GM12878 (cell line): ENCODE data around the gene ABCG1.

ENCODE experiments used
- RB1 ChIP-seq: fragments of 450-650 bp; formaldehyde crosslinking; IDR thresholded peaks from 2 replicates; pipeline ENCODE4 v1.6.1; 2017; ENCODE audit warnings: mild to moderate bottlenecking, borderline replicate concordance
- RBBP5 ChIP-seq: fragments of 200-600 bp; sonication (generic); conservative IDR thresholded peaks from 2 replicates; pipeline ENCODE4 v1.6.1; 2016
- TAF1 ChIP-seq: IDR thresholded peaks from 2 replicates; pipeline ENCODE4 v1.6.1; 2011; ENCODE audit warnings: mild to moderate bottlenecking, low read depth, low read length, borderline replicate concordance
- TARDBP ChIP-seq: IDR thresholded peaks from 2 replicates; pipeline ENCODE4 v1.6.1; 2016; ENCODE audit warnings: borderline replicate concordance
- USF2 ChIP-seq: IDR thresholded peaks from 2 replicates; pipeline ENCODE4 v1.6.1; 2011; ENCODE audit warnings: low read depth, low read length, improper control_type of control experiment, borderline replicate concordance
- ZBTB33 ChIP-seq: fragments of 450-650 bp; IDR thresholded peaks from 2 replicates; pipeline ENCODE4 v1.6.1; 2017; ENCODE audit warnings: mild to moderate bottlenecking
- TF ChIP-seq, protein P1 (sequence below), 3 experiments: IDR thresholded peaks in 2 of 3; conservative IDR thresholded peaks in 1 of 3; 2 replicates each; pipeline ENCODE4 v1.5.1; 2011; ENCODE audit warnings: low read depth in 3 of 3, low read length in 3 of 3, mild to moderate bottlenecking in 3 of 3, control low read depth in 2 of 3, moderate library complexity in 2 of 3, inconsistent platforms in 1 of 3, mixed read lengths in 1 of 3; ENCODE audit not compliant: control insufficient read depth in 2 of 3, insufficient read depth in 1 of 3; ENCODE audit errors: extremely low read depth in 1 of 3

DNA sequence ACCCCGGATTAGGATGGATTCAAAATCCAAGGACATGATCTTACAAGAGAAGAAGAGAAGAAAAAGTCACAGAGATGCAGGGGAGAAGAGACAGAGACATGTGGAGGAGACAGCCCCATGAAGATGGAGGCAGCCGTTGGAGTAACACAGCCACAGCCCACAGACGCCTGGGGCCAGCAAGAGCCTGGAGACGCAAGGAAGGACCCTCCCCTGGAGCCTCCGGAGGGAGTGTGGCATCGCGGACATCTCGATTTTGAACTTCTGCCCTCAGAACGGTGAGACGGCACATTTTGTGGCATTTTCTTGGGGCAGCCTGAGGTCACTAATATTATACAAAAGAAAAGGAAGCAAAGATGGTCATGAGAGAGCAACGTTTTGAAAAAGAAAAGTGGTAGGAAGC lies 28.8 kb downstream of the ABCG1 start:
- TF ChIP-seq TARDBP (no peak), RB1 (no peak), TAF1 (no peak), ZBTB33 (no peak), RBBP5 (no peak), USF2 (no peak)
- TF ChIP-seq, protein P1, sequence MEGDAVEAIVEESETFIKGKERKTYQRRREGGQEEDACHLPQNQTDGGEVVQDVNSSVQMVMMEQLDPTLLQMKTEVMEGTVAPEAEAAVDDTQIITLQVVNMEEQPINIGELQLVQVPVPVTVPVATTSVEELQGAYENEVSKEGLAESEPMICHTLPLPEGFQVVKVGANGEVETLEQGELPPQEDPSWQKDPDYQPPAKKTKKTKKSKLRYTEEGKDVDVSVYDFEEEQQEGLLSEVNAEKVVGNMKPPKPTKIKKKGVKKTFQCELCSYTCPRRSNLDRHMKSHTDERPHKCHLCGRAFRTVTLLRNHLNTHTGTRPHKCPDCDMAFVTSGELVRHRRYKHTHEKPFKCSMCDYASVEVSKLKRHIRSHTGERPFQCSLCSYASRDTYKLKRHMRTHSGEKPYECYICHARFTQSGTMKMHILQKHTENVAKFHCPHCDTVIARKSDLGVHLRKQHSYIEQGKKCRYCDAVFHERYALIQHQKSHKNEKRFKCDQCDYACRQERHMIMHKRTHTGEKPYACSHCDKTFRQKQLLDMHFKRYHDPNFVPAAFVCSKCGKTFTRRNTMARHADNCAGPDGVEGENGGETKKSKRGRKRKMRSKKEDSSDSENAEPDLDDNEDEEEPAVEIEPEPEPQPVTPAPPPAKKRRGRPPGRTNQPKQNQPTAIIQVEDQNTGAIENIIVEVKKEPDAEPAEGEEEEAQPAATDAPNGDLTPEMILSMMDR (IDR thresholded peaks at IDR 0.05 in 2 of 3, conservative IDR thresholded peaks at IDR 0.05 in 1 of 3; ENCODE audit: control insufficient read depth in 2 of 3, extremely low read depth in 1 of 3, insufficient read depth in 1 of 3, low read depth in 3 of 3, low read length in 3 of 3) = no peak
